HG03469 (cell line): ENCODE measurements around the gene GDI2.
A peak's percentile ranks its signal among the peaks of the same experiment; 100 is the strongest.
"Not testable (repeated sequence)": the region's sequence is repeated elsewhere in the genome, so short reads cannot be mapped to it uniquely, and the experiment has no call there.

Experiments
- ATAC-seq: cut with Tn5 transposase; IDR thresholded peaks from one replicate; pipeline ENCODE4 v1.9.1; 2021; ENCODE audit warnings: mild to moderate bottlenecking, moderate library complexity, moderate number of reproducible peaks; ENCODE audit not compliant: unreplicated experiment

The GDI2 gene

DNA sequence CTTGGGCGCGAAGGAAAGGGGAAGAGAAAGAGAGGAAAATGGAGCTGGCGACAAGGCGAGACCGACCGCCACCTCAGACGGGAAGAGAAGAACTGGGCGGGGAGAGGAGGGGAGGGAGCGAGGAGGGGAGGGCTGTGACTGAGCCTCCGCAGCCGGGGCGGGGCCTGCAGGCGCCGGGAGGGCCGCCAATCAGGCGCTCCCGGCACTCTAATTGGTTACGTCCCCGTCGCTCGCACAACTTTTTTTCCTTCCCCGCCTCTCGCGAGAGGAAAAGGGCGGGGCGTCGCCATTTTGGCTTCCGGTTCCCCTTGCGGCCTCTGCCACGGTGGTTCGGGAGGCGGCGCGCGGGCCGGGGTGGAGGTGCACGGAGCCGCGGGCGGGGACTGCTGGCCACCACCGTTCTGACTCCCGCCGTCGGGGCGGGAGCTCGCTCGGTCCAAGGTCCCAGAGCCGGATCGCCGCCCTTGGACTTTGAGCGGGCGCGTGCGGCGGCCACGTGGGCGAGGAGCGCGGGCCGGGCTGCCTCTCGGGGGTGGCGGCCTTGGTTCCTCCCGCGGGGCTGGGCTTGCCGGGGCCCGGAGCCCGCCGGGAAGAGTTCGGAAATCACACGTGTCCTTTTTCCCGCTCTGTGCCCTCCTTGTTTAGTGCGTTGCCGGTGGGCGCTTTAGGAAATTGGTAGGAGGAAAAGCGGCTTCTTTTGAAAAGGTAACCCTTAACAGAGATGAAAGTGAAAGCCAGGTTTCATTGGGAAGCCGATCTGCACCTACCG is at the start of gene GDI2:
TSS of gene GDI2 (minus strand) at position 94 of the 769 bp plus-strand sequence. CDS start 176 bp downstream, outside the sequence.
- peak; percentile 49 for ATAC-seq

DNA sequence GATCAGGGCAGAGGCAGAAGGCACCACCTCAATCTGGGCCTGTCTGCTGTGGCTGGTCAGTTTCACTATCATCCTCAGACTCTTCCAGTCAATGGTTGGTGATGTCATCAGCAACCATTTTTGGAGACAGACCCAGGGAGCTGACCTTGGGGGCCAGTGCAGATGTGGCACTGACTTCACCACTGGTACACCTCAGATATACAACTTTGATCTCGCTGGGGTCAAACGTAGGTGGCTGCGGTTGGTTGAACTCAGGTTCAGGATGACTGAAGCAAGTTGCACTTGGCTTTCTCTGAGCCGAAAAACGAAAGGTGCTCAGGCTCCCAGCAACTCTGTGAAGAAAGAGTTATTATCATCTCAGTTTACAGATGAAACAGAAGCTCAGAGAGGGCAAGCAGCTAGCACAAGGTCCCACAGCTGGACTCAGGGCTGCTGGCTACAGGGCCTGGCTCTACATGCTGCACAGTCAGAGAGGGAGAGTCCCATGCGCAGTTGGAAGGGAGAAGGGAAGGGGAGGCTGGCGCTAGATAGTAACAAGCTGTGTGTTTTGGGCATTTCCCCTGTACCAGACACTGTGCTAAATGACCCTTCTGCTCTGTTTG is 49.2 kb upstream of the GDI2 start:
- ATAC-seq = peak; percentile 94

DNA sequence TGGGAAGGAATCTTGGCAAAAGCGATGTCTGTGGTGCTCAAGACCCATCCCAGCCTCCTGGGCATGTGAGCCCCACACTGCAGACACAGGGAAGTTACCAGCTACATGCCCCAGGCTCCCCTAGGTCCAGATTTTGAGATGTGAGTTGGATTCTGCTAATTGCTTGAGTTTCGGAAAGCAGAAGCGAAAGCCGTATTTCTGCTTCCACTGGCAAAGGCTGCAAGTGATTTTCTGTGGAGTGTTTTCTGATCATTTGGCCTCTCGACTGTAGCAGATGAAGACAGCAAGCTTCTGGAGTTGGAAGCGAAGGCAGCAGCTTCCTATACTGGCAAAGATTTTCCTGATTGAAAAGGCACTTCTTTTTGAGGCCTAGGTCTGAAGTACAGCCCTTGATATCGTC is 46.8 kb upstream of the GDI2 start:
- ATAC-seq = no peak

DNA sequence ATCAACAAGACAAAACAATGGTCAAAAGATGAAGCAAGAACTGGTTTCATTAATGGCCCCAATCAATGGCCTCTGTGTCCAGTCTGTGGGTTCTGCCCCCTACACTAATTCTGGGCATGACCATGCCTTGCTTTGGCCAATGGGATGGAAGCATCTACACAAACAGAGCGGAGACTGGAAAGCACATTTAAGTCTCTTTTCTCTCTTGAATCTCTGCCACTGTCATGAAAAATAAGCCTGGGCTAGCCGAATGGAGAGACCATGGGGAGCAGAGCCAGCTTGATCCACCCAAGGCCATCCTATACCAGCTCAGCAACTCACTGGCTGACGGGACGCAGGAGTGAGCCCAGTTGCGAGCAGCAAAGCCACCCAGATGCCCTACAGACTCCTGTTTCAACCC is 45.6 kb upstream of the GDI2 start:
- ATAC-seq = no peak

DNA sequence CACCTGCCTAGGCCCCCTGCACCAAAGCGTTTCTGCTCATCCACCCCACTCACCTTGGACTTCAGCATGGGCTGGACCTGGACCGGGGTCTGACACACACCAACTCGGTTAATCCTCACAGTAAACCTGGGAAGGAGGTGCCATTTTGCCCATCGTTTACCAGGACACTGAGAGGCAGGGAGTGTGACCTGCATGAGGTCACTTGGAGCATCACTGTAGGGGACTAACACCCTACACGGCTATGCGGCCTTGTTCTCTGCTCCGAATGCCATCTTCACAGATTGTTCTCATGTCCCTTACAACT is 43.4 kb upstream of the GDI2 start:
- no peak for ATAC-seq

DNA sequence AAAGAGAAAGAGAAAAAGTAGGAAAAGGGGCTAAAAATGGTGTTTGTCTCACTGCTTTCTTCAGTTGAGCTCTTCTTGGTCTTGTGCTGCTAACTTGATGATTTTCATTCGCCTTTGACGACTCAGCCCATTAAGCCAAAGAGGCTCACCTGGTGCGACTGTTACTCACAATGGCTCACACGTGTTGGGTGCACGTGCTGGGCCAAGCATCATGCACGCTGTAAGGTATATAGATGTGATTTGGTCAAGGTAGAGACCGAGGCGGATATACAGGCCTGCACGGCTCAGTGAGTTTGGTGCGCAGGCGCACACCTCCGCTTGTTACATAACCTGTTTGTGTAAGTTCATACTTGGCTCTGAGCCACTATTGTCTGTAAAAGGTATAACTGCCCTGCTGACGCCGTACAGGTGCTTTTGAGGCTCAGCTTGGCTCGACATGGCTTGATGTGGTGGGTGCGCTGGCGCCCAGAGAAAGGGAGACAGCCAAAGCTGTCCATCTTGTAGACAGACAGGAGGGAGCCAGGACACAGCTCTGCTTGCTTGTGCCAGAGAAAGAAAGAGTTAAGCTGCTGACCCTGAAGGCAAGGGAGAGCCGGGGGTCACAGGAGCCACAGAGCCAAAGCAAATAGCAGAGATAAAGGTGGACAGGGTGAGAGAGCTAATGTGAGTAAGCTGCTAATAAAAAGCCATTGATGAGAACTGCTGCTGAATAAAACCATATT is 42.9 kb upstream of the GDI2 start:
- no peak for ATAC-seq

DNA sequence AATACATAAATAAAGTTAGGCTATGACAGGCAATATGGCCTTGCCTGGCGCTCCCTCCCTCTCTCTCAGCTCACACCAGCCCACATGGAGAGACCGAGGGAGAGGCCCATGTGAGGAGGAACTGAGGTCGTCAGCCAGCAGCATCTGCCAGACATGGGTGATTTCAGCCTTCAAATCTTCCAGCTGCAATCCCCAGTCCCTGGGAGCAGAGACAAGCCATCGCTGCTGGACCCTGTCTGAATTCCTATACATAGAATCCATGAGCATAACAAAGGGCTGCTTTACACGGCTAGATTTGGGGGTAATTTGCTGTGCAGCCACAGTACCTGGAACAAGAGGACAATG is 40.9 kb upstream of the GDI2 start:
- no peak for ATAC-seq

DNA sequence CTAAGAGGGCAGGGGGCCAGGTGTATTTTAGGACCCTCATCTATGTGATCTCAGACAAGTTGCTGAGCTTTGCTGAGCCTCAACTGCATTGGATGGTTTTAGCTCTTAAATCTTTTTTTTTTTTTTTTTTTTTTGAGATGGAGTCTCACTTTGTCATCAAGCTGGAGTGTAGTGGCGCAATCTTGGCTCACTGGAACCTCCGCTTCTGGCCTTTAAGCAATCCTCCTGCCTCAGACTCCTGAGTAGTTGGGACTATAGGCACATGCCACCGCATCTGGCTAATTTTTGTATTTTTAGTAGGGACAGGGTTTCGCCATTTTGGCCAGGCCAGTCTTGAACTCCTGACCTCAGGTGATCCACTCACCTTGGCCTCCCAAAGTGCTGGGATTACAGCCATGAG is 33.4 kb upstream of the GDI2 start:
- ATAC-seq = not testable (repeated sequence)

DNA sequence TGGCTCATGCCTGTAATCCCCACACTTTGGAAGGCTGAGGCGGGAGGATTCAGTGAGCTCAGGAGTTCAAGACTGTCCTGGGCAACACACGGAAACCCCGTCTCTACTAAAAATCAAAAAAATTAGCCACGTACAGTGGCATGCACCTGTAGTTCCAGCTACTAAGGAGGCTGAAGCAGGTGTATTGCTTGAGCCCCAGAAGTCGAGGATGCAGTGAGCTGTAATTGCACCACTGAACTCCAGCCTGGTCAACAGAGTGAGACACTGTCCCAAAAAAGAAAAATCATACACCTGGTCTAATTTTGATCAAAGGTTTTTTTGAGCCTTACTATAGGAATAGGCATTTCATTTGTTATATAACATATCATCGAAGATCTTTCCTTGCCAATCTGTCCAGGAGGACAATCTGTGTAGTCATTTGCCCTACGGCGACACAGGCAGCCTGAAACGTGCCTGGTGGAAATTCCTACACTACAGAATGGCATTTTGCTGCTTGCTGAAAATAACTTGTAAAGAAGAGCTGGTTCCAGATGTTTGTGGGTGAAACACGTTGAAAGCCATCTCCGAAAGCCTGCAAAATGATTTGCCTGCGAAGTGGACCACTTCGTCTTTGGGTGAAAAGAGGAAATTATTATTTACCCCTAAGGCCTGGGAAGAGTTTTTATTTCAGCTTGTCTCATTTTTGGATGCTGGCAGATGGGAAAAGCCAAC is 31.3 kb upstream of the GDI2 start:
- ATAC-seq = no peak

DNA sequence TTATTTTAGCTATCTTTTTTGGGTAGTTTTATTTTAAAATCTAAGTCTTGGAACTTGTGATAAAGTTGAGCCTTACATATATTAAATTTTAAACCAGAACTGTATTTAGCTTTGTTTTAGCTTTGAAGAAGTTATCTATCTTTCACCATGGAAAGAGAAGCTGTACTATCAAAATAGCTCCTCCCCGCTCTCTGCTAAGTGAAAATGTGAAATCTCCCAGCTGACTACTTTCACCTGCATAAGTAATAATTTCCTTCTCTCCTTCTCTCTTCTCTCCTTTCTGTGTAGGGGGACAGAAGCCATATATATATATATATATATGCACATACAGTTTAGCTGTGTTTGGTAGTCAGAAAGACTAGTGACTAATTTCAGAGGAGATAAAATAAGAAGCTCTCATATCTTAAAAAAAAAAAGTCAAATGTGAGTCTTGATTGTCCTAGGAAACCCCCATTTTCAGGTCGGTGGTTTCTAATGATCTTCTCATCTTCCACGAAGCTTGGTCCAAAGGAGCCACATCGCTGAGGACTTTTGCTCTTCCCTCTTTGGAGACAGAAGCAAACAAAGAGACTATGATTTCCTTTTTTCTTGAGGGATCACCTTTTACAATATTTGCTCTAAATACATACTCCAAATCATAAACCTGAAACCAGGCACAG is 30.6 kb upstream of the GDI2 start:
- no peak for ATAC-seq

DNA sequence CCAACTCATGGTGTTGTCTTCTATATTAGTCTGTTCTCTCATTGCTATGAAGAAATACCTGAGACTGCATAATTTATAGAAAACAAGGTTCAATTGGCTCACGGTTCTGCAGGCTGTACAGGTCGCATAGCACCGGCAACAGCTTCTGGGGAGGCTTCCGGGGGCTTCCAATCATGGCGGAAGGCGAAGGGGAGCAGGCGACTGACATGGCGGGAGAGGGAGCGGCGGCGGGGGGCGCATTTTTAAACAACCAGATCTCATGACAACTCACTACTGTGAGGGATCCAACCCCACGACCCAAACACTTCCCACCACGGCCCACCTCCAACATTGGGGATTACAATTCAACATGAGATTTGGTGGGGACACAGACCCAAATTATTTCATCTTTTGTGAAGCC is 28.7 kb upstream of the GDI2 start:
- no peak for ATAC-seq

DNA sequence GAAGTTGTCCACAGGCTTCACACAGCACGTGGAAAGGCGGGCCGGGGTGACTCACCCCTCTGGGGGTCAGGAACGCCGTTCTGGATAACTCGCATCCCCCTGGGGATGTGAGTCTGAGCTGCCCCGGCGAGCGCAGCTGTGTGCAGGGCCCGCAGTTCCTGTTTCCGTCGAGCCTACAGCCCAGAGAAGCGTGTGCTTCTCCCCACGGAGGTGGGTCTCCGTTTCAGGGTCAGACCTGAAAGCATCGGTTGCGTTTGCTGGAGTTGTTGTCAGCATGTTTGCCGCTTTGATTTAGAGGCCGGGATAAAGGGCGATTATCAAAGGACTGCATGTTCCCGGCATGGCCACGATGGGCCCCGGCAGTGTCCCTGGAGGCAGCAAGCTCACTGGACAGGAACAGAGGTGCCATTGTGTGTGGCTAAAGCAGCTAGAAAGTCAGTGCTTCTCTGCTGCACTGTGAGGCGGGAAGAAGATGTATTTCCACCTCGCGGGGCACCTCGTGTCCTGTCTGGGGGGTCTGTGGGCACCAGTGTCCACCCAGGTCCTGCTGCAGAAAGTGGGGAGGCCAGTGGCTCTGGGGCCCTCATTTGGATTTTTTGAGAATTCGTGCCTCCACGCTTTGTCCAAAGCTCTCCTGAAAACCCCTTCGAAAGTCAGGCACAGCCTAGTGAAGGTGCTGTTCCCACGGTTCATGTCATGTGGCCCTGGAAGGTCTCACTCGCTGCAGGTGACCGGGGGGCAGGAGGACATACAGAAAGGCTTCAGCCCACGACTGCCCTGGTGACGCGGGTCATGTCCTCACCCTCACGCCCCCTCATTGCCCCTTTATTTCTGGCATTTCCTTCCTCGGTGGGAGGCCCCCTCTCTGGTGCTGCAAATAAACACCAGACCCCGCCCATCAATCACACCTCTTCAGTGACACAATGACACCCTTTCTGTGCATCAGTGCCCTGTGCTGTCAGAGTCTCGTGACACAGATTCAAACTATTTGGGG is 27.4 kb upstream of the GDI2 start:
- peak; percentile 71 for ATAC-seq

DNA sequence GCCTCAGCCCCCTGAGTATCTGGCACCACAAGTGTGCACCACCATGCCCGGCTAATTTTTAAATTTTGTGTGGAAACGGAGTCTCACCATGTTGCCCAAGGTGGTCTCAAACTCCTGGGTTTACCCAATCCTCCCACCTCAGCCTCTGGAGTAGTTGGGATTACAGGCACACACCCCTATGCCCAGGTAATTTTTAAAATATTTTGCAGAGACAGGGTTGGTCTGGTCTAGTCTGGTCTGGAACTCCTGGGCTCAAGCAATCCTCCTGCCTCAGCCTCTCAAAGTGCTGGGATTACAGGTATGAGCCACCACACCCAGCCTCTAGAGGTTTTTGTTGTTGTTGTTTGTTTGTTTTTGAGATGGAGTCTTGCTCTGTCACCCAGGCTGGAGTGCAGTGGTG is 22.9 kb upstream of the GDI2 start:
- ATAC-seq = not testable (repeated sequence)

DNA sequence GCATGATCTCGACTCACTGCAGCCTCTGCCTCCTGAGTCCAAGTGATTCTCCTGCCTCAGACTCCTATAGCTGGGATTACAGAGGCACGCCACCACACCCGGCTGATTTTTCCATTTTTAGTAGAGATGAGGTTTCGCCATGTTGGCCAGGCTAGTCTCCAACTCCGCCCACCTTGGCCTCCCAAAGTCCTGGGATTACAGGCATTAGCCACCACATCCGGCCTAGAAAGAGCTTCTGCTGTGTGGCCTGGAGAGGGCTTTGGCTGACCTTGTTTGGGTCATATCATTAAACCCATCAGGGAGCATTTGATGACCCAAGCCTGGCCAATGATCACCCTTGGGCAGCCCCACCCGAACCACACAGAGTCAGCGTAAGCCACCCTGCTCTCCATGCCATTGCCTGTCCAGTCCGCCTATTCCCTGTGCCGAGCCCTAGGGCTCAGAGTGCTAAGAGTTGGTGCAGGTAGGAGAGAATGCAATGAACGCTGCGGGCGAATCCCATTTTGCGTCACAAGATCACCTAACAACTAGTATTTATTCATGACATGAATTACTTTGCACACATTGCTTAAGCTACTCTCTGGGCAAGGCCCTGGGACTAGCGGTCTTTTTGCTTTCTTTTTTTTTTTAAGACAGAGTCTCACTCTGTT is 22.3 kb upstream of the GDI2 start:
- no peak for ATAC-seq

DNA sequence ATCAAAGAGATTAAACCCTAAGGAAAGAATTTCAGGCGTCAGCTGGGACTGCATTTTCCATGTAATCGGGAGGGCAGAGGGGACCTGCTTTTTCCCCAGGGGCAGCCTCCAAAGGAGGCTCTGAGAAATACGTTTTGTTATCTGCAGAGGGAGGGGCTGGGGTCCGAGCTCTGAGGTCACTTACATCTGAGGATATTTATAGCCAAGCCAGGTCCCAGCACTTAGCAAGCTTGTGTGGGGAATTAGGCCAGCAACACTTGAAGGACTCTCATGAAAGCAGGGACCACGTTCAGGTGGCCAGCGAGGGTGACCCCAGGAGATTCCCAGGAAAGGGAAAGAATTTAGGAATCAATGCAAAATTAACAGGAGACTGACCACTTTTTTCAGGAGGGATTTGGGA is 20.6 kb upstream of the GDI2 start:
- ATAC-seq = no peak

DNA sequence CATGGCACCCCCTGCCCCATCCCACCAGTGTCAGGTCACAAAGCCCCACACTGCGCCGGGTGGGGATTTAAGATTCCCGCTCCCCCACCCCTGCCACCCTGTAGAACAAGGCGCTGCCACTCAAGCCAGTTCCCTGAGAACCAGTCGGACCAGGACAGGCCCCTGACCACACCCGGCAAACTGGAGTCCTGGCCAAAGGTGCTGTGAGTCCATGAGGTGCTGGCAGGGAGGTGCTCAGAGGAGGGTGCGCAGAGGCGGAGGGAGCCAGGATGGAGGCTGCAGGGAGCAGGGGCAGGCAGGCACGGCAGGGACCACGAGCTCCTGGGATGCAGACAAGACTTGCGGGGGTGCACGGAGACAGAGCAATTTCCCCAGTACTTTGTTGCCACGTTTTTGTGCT is 19.7 kb upstream of the GDI2 start:
- no peak for ATAC-seq

DNA sequence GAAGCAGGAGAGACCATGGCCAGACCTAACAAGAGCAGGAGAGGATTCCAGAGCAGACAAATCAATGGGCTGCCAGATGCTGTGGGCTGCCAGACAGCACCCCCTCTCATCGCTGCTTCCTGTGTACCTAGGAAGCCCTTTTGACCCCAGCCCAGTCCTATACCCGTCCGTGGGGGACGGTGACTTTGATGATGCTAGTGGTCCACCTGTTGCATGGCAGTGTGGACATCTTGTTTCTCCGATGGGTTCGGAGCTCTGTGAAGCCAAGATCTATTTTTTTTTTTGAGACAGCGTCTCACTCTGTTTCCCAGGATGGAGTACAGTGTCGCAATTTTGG is 18.2 kb upstream of the GDI2 start:
- ATAC-seq = no peak

DNA sequence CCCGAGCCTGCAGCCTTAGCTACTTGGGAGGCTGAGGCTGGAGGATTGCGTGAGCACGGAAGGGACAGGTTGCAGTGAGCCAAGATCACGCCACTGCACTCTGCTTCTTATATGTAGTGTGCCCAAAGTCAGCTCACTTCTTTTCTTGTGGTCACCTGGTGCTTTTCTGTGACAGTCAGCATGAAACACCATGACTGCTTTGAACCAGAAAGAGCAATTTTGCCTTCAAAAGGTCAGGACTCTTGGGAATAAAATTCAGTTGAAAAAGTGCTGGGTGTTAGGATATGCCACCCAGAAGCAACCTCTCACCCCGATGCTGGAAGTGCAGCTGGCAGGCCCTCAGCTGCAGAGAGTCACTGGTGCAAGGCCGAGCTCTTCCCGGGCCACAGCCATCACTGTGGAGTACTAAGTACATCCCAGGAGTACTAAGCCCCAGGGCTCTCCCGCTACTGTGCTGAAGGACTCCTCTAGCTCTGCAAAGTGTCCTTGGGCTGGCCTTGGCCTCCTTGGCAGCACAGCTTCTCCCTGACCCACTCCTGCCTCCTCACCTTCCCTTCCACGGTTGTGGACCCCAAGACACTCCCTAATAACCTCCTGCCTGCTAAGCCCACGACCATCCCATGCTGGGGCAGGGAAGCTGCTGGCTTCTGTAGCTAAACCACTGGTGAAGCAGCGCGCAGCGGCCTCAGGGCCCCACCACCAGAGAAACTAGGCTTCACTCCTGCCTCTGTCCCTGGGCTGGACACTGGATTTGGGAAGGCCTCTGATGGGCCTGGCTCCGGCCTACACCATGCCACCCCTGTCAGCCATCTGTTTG is 17.6 kb upstream of the GDI2 start:
- no peak for ATAC-seq

DNA sequence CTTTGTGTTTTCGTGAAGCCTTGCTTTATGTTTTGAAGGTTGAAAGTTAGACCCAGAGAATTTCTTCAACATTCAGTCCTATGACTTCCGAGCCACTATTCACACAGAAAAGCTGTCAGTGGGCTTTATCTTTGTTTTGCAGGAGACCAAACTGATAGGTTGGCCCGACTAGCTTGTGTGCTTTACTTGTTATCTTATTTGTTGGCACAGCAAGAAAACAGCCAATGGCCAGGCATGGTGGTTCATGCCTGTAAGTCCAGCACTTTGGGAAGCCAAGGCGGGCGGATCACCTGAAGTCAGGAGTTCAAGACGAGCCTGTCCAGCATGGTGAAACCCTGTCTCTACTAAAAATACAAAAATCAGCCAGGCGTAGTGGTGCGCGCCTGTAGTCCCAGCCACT is 16.0 kb upstream of the GDI2 start:
- no peak for ATAC-seq
